Middle frontal gyrus (tissue), 1 donor: ENCODE data around the gene RXRA.
"Not testable (repeated sequence)": the region's sequence is repeated elsewhere in the genome, so short reads cannot be mapped to it uniquely, and the experiment has no call there.

Experiments used
- DNase-seq: peaks from one replicate; pipeline ENCODE4 v3.0.0-alpha.2; 2015; ENCODE audit warnings: low spot score; ENCODE audit errors: extremely low spot score

RXRA gene

GRCh38 chr9:134293611-134294152, 32.6 kb upstream of the RXRA start:
- DNase-seq, result peak; percentile 4

GRCh38 chr9:134294153-134295071, 31.8 kb upstream of the RXRA start:
- no peak for DNase-seq

GRCh38 chr9:134295101-134295745, 31.0 kb upstream of the RXRA start:
- DNase-seq, result no peak

GRCh38 chr9:134295746-134296250, 30.5 kb upstream of the RXRA start:
- DNase-seq, result no peak

GRCh38 chr9:134296301-134297082, 29.8 kb upstream of the RXRA start:
- no peak for DNase-seq

GRCh38 chr9:134297083-134297410, 29.2 kb upstream of the RXRA start:
- DNase-seq, result no peak

GRCh38 chr9:134297576-134297975, 28.7 kb upstream of the RXRA start:
- no peak for DNase-seq

- no peak for DNase-seq
These were observed 28.3 kb upstream of the RXRA start for GRCh38 chr9:134298000-134298399.

- DNase-seq, result no peak
These were observed 27.2 kb upstream of the RXRA start for GRCh38 chr9:134299068-134299467.

- no peak for DNase-seq
These were observed 26.4 kb upstream of the RXRA start for GRCh38 chr9:134299883-134300282.

- DNase-seq, result no peak
These were observed 24.7 kb upstream of the RXRA start for GRCh38 chr9:134301387-134302129.

GRCh38 chr9:134302130-134302817, 24.0 kb upstream of the RXRA start:
- DNase-seq, result no peak

GRCh38 chr9:134303601-134304000, 22.7 kb upstream of the RXRA start:
- no peak for DNase-seq

- no peak for DNase-seq
These were observed 22.0 kb upstream of the RXRA start for GRCh38 chr9:134304261-134304660.

GRCh38 chr9:134304690-134305089, 21.6 kb upstream of the RXRA start:
- no peak for DNase-seq

- DNase-seq, result no peak
These were observed 20.7 kb upstream of the RXRA start for GRCh38 chr9:134305533-134305932.

GRCh38 chr9:134306042-134306441, 20.2 kb upstream of the RXRA start:
- not testable (repeated sequence) for DNase-seq

- no peak for DNase-seq
These were observed 19.3 kb upstream of the RXRA start for GRCh38 chr9:134306636-134307600.
